SKM-1 treated with dmso at 0.1 percent for 144 hours (cell line): ENCODE data around the gene ABCA1.
A peak's percentile ranks its signal among the peaks of the same experiment; 100 is the strongest.

Experiments used
- DNase-seq: peaks from one replicate; lab custom pipeline; 2025; ENCODE audit not compliant: unreplicated experiment; lab: John Stamatoyannopoulos, UW

Gene ABCA1

GRCh38 chr9:104798209-104798995 lies 129.6 kb downstream of the ABCA1 start:
- no peak for DNase-seq

- DNase-seq: no peak
These were observed 132.1 kb downstream of the ABCA1 start for GRCh38 chr9:104795857-104796256.

- no peak for DNase-seq
These were observed 132.9 kb downstream of the ABCA1 start for GRCh38 chr9:104795082-104795481.

GRCh38 chr9:104794070-104794469 lies 133.9 kb downstream of the ABCA1 start:
- no peak for DNase-seq

- no peak for DNase-seq
These were observed 139.7 kb downstream of the ABCA1 start for GRCh38 chr9:104788251-104788650.

- no peak for DNase-seq
These were observed 140.5 kb downstream of the ABCA1 start for GRCh38 chr9:104787306-104788015.

GRCh38 chr9:104786293-104786692 lies 141.7 kb downstream of the ABCA1 start:
- no peak for DNase-seq

GRCh38 chr9:104784098-104784497 lies 143.9 kb downstream of the ABCA1 start:
- no peak for DNase-seq

GRCh38 chr9:104783588-104783987 lies 144.4 kb downstream of the ABCA1 start:
- DNase-seq: no peak

- no peak for DNase-seq
These were observed 147.1 kb downstream of the ABCA1 start for GRCh38 chr9:104780796-104781395.

GRCh38 chr9:104779946-104780535 lies 147.9 kb downstream of the ABCA1 start:
- no peak for DNase-seq

GRCh38 chr9:104779334-104779733 lies 148.6 kb downstream of the ABCA1 start:
- DNase-seq: no peak

GRCh38 chr9:104778802-104779201 lies 149.2 kb downstream of the ABCA1 start:
- no peak for DNase-seq

GRCh38 chr9:104776797-104777196 lies 151.2 kb downstream of the ABCA1 start:
- DNase-seq: no peak

- DNase-seq: no peak
These were observed 152.0 kb downstream of the ABCA1 start for GRCh38 chr9:104775976-104776375.

- no peak for DNase-seq
These were observed 152.4 kb downstream of the ABCA1 start for GRCh38 chr9:104775574-104775936.

GRCh38 chr9:104774831-104775573 lies 153.0 kb downstream of the ABCA1 start:
- DNase-seq: peak; percentile 61

- no peak for DNase-seq
These were observed 153.8 kb downstream of the ABCA1 start for GRCh38 chr9:104774132-104774531.

- DNase-seq: no peak
These were observed 155.0 kb downstream of the ABCA1 start for GRCh38 chr9:104772714-104773510.

GRCh38 chr9:104769655-104770054 lies 158.3 kb downstream of the ABCA1 start:
- DNase-seq: no peak
